ENCODE results near the gene GNG7.

DNA sequence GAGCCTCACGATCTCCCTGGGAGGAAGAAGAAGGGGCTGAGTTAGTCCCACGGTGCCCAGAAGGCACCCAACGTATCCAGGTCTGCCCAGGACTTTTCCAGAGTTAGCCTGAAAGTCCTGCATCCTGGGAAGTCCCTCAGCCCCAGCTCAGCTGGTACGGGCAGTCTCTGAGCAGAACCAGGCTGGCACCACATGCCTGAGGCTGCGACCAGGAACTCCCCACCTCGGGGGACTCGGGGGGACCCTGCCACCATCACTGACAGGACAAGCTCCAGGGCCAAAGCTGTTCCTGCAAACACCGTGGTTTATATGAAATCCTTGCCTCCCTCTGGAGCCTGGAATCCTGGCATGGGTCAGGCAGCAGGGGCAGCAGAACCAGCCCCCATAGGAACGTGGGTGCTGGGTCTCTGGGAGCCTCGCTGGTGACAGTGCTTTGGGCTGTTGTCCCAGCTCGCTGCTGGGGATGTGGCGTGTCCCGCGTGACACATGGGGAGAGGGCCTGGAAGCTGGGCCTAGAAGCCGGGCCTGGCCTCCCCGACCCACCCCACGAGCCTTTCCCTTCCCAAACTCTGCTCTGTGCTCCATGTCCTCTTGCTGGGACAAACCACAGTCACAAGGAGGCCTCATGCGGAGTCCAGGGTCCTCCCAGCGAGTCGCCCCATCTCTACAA lies 55.5 kb downstream of the GNG7 start:
- TF ChIP-seq, protein P1, sequence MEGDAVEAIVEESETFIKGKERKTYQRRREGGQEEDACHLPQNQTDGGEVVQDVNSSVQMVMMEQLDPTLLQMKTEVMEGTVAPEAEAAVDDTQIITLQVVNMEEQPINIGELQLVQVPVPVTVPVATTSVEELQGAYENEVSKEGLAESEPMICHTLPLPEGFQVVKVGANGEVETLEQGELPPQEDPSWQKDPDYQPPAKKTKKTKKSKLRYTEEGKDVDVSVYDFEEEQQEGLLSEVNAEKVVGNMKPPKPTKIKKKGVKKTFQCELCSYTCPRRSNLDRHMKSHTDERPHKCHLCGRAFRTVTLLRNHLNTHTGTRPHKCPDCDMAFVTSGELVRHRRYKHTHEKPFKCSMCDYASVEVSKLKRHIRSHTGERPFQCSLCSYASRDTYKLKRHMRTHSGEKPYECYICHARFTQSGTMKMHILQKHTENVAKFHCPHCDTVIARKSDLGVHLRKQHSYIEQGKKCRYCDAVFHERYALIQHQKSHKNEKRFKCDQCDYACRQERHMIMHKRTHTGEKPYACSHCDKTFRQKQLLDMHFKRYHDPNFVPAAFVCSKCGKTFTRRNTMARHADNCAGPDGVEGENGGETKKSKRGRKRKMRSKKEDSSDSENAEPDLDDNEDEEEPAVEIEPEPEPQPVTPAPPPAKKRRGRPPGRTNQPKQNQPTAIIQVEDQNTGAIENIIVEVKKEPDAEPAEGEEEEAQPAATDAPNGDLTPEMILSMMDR (IDR thresholded peaks at IDR 0.05): no peak
- no peak for TF ChIP-seq POLR2A (IDR thresholded peaks at IDR 0.05)
